GM19043 (cell line): ENCODE measurements around the gene MCM5.
"Not testable (repeated sequence)": the region's sequence is repeated elsewhere in the genome, so short reads cannot be mapped to it uniquely, and the experiment has no call there.

Source experiments
- ATAC-seq: cut with Tn5 transposase; IDR thresholded peaks from one replicate; pipeline ENCODE4 v1.9.1; 2021; ENCODE audit warnings: low read depth; ENCODE audit not compliant: unreplicated experiment

MCM5 gene

DNA sequence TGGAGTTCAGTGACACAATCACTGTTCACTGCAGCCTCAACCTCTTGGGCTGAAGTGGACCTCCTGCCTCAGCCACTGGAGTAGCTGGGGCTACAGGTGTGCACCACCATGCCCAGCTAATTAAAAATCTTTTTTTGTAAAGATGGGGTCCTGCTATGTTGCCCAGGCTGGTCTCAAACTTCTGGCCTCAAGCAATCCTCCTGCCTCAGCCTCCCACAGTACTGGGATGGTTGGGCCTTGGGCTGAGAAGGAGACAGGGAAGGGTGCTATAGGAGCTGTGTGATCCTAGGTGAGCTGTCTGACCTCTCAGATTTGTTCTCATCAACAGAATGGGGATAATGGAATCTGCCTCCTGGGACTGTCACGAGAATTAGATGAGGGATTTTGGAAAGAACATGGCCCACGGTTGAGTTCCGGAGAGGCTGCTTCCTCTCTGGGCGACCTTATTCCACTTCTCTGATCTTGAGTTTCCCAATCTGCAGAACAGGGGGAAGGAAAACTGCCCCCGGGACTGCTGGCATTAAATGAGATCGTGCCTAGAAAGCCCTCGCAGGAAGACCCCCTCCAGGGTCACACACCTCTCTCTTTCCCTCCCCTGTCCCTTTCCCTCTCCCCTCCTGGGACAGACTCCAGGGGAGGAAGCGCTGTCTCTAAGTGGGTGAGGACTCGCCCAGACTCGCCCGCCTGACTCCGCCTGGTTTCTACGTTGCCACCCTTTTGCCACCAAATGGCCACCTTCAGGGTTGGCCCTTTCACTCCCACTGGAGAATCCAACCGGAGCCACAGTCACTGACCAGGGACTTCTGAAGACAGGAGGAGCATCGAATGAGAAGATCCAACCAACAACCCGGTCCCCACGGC lies 50.1 kb downstream of the MCM5 start:
- no peak for ATAC-seq

DNA sequence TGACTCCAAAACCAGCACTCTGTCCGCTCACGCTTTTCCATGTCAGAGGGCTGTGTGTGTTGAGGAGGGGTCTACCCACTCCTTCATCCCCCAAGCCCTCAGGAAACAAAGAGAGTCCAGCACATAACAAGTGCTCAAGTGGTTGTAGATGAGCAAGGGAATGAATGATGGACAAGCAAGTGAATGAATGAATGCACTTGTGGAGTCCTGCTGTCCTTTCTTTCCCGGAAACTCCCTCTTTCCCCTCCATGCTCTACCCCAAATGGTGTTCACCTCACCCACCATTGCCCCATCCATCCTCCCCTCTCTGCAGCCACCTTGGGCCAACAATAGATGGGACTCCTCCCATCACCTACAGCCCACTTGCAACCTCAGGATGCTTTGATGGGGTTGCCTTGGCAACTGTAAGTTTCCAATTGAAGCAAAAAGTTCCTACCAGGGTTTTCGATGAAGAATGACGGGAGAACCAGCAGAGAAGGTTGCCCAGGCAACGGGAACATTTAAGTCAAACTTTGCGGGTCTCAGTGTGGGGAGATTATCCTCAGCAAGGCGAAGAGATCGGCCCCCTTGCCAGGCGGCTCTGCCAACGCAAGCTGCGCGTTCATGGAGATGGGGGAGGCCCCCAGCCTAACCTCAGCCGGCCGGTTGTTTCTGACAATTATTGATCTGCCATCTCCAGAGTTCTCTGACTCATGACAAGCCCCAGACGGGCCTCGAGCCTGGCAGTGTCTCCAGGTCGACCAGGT lies 51.1 kb downstream of the MCM5 start:
- no peak for ATAC-seq

GRCh38 chr22:35451592-35451991 lies 51.7 kb downstream of the MCM5 start:
- ATAC-seq: no peak

DNA sequence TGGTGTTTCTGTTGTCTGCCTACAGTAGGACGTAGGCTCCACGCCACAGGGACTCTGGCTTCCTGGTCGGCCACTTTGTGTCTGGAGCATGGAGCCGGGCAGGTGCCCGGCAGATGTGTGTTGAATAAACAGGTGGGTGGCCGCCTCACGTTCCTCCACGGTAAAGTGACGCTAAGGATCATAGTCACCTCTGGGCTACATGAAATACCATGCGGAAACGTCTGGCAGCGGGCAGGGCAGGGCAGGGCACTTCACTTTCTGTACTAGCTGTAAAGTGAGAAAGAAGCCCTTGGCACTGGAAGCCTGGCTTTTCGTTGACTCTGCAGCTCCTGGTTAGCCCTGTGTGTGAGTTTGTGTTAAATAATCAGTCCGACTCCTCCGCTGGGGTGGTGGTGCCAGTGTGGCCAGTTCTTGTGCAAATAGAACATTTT lies 52.4 kb downstream of the MCM5 start:
- ATAC-seq: no peak

DNA sequence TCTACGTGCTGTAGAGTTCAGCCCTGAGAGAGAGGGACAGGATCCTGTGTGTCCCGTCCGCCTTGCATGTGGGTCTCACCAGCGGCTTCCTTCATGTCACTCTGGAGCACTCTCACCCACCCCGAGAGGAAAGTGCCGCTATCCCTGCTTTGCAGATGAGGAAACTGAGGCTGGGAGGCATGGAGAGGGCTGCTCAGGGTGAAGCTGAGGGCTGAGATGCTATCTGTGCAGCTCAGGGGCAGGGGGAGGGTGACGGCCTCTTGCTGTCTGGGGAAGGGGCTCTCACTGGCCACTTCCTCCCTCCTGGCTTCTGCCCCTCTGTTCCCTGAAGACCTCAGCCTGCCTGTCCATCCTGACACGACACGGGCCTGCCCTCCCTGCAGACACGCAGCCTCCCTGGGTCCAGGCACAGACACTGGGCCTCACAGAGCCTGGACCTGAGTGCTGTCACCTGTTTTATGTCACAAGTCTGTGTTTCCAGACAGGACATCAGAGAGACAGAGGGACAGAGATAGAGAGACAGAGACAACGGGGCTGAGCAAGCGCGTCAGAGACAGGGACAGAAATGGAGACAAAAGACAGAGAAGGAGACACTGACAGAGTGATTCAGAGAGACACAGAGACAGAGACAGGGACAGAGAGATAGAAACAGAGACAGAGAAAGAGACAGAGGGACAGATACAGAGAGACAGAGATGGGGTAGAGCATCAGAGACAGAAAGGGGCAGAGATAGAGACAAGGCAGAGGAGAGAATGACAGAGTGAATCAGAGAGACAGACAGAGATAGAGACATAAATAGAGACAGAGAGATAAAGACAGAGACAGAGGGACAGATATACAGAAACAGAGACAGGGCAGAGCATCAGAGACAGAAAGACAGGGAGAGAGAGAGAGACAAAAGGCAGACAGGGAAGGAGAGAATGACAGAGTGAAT lies 53.1 kb downstream of the MCM5 start:
- ATAC-seq: no peak

GRCh38 chr22:35454416-35455054 lies 54.6 kb downstream of the MCM5 start:
- ATAC-seq: no peak

- ATAC-seq: no peak
These were observed 55.6 kb downstream of the MCM5 start for GRCh38 chr22:35455529-35455928.

DNA sequence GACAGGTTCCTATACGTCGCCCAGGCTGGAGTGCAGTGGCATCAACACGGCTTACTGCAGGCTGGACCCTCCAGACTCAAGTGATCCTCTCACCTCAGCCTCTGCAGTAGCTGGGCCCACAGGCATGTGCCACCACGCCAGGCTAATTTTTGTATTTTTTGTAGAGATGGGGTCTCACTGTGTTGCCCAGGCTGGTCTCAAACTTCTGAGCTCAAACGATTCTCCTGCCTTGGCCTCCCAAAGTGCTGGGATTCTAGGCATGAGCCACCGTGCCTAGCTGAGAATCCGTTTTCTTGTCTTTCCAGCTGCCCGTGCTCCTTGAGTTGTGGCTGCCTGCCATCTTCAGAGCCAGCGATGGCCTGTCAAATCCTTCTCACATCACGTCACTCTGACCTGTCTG lies 56.8 kb downstream of the MCM5 start:
- ATAC-seq: no peak

GRCh38 chr22:35457729-35458546 lies 58.0 kb downstream of the MCM5 start:
- no peak for ATAC-seq

DNA sequence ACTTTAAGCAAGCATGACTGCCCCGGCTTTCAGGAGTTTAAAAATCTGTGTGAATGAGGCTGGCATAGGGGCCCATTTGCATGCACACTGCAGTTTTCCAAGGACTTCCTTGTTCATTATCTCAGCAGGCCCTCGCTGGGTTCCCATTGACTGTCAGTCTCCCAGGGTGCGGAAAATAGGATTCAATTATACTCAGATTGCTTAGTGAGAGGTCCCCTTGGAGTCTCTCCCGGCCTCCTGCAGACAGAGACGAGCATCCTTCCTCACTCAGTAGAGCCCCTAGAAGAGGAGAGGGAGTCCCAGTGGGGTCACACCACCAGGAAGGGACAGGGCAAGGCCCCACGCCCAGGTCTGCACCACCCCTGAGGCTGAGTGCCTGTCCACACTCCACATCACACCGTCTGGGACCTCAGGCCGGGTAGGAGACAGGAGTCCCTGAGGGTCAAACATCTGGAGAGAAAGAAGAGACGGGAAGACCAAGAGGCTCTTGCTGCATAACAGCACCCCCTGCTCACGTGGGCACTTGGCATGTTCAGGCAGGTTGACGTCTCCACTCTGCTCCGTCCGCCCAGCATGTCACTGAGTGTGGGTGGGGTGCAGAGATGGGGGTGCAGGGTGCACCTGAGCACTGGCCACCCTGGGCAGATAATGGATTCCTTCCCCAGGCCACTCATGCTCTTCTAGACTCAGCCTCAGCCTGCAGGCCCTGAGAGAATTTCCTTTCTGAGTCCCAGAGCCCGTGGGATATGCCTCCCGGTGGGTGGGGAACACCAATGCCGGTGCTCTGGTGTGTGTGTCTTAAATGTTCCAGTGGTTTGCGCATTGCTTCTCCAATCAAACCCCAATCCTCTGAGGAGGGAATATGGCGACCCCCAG lies 58.8 kb downstream of the MCM5 start:
- no peak for ATAC-seq

DNA sequence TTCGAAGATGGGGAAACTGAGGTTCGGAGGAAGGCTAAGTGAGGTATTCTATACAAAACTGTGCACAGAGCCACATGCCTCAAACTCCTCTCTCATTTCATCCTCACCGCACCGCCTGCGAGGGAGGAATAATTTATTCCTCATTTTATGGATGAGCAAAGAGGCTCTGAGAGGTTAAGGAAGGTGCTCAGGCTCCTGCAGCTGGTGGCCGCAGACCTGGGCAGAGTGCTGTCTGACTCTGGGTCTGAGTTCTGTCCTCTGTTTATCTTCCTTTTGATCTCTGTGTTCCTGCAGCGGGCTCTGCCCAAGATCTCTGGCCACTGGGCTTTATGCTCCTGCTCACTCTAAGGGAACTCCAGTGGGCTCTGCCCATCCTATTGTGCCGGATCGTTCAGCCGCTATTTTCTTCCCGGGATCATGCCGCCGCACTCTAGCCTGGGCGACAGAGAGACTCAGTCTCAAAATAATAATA lies 59.5 kb downstream of the MCM5 start:
- ATAC-seq: no peak

GRCh38 chr22:35459976-35460375 lies 60.0 kb downstream of the MCM5 start:
- not testable (repeated sequence) for ATAC-seq

DNA sequence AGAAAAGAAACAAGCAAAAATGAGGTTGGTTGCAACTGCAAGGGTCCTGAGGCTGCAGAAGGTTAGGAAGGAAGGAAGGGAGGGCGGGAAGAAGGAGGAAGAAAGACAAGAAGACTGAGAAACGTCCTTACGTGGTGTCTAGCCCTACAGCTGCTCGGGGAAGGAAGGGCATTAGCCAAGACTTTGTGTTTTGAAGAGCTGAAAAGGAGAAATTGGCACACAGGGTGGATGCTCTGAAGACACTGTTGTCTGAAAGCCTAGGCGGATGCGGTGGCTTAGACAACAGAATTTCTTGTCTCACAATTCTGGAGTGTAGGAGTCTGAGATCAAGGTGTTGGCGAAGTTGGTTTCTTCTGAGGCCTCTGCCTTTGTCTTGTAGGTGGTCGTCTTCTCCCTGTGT lies 60.7 kb downstream of the MCM5 start:
- no peak for ATAC-seq

- no peak for ATAC-seq
These were observed 62.7 kb downstream of the MCM5 start for GRCh38 chr22:35462498-35463230.

GRCh38 chr22:35463231-35463933 lies 63.4 kb downstream of the MCM5 start:
- ATAC-seq: no peak

GRCh38 chr22:35464399-35464798 lies 64.5 kb downstream of the MCM5 start:
- no peak for ATAC-seq

- no peak for ATAC-seq
These were observed 65.3 kb downstream of the MCM5 start for GRCh38 chr22:35465109-35465701.
